Neural cell (in vitro differentiated cells): ENCODE data around the gene ADGRF5. TPM values are rescaled to one million over a fixed set of nuclear protein-coding genes. Genes with fewer than 3 reads are reported as not detected.

Experiments used
- H2AFZ ChIP-seq: fragments of 200-600, 300-800 bp; sonication (generic), shearing (Covaris generic); 2 replicates; pipeline ENCODE4 v1.6.0; 2014; ENCODE audit warnings: low read depth, mild to moderate bottlenecking, antibody characterized with exemption, low read length, moderate library complexity
- H3F3A ChIP-seq: fragments of 200-600 bp; shearing (Covaris generic); 2 replicates; pipeline ENCODE4 v1.6.1; 2016; ENCODE audit warnings: mild to moderate bottlenecking, moderate library complexity, mixed read lengths, antibody characterized with exemption, low read length; ENCODE audit not compliant: insufficient read depth, poor library complexity, severe bottlenecking
- H3K27ac ChIP-seq: fragments of 200-600, 300-800 bp; sonication (generic), shearing (Covaris generic); 2 replicates; pipeline ENCODE4 v1.5.1; 2014; ENCODE audit warnings: mild to moderate bottlenecking, low read length, moderate library complexity
- H3K27me3 ChIP-seq: fragments of 300-800, 200-600 bp; sonication (generic), shearing (Covaris generic); 2 replicates; pipeline ENCODE4 v1.6.0; 2014; ENCODE audit warnings: mild to moderate bottlenecking, low read depth, low read length, moderate library complexity; ENCODE audit not compliant: insufficient read depth
- H3K36me3 ChIP-seq: fragments of 300-800, 200-600 bp; sonication (generic), shearing (Covaris generic); 2 replicates; pipeline ENCODE4 v1.5.1; 2014; ENCODE audit warnings: mild to moderate bottlenecking, antibody characterized with exemption, low read length, moderate library complexity; ENCODE audit not compliant: insufficient read depth
- H3K4me2 ChIP-seq: fragments of 300-800, 200-600 bp; sonication (generic), shearing (Covaris generic); 2 replicates; pipeline ENCODE4 v1.6.0; 2014; ENCODE audit warnings: mild to moderate bottlenecking, low read length
- H3K4me3 ChIP-seq: fragments of 300-800, 200-600 bp; sonication (generic), shearing (Covaris generic); 2 replicates; pipeline ENCODE4 v1.5.1; 2014; ENCODE audit warnings: mild to moderate bottlenecking, low read length, moderate library complexity
- H3K79me2 ChIP-seq: fragments of 200-600 bp; shearing (Covaris generic); replicated peaks from 2 replicates; pipeline ENCODE4 v1.6.0; 2014; ENCODE audit warnings: mild to moderate bottlenecking, low read length, moderate library complexity; ENCODE audit not compliant: insufficient read depth
- H3K9ac ChIP-seq: fragments of 300-800, 200-600 bp; sonication (generic), shearing (Covaris generic); 2 replicates; pipeline ENCODE4 v1.6.1; 2016; ENCODE audit warnings: mild to moderate bottlenecking, low read length, mixed read lengths
- H3K9me2 ChIP-seq: fragments of 200-600 bp; shearing (Covaris generic); 2 replicates; pipeline ENCODE4 v1.6.1; 2016; ENCODE audit warnings: mild to moderate bottlenecking, low read length, mixed read lengths; ENCODE audit not compliant: insufficient read depth
- H3K9me3 ChIP-seq: fragments of 200-600, 300-800 bp; sonication (generic), shearing (Covaris generic); 2 replicates; pipeline ENCODE4 v1.6.1; 2016; ENCODE audit warnings: mild to moderate bottlenecking, mixed run types, low read length, moderate library complexity, mixed read lengths
- H4K20me1 ChIP-seq: fragments of 200-600 bp; shearing (Covaris generic); 2 replicates; pipeline ENCODE4 v1.6.1; 2016; ENCODE audit warnings: mild to moderate bottlenecking, mixed run types; ENCODE audit not compliant: insufficient read depth
- EP300 ChIP-seq: fragments of 450-650 bp; conservative IDR thresholded peaks from 2 replicates; pipeline ENCODE4 v1.6.1; 2014; ENCODE audit warnings: antibody characterized with exemption, mild to moderate bottlenecking, moderate library complexity; ENCODE audit not compliant: poor library complexity, severe bottlenecking
- EZH2 ChIP-seq: fragments of 200-600, 300-800 bp; shearing (Covaris generic), sonication (generic); IDR thresholded peaks from 2 replicates; pipeline ENCODE4 v1.6.1; 2014; ENCODE audit warnings: antibody characterized with exemption, low read length, borderline replicate concordance, mild to moderate bottlenecking; ENCODE audit not compliant: insufficient read depth, poor library complexity, severe bottlenecking
- MXI1 ChIP-seq: fragments of 450-650 bp; conservative IDR thresholded peaks from 2 replicates; pipeline ENCODE4 v1.6.1; 2014; ENCODE audit warnings: antibody characterized with exemption, mild to moderate bottlenecking; ENCODE audit not compliant: poor library complexity, severe bottlenecking
- POLR2AphosphoS5 ChIP-seq: IDR thresholded peaks from 2 replicates; pipeline ENCODE4 v1.6.1; 2012
- RAD21 ChIP-seq: fragments of 450-650 bp; conservative IDR thresholded peaks from 2 replicates; pipeline ENCODE4 v1.6.1; 2014; ENCODE audit warnings: antibody characterized with exemption, mild to moderate bottlenecking, moderate library complexity
- REST ChIP-seq: IDR thresholded peaks from 2 replicates; pipeline ENCODE4 v1.6.1; 2012; ENCODE audit warnings: borderline replicate concordance
- SMC3 ChIP-seq: fragments of 450-650 bp; conservative IDR thresholded peaks from 2 replicates; pipeline ENCODE4 v1.6.1; 2014; ENCODE audit warnings: antibody characterized with exemption, mild to moderate bottlenecking, moderate library complexity; ENCODE audit not compliant: poor library complexity
- TAF1 ChIP-seq: IDR thresholded peaks from 2 replicates; pipeline ENCODE4 v1.6.1; 2012; ENCODE audit warnings: low read depth
- polyA plus RNA-seq: library from polyadenylated mRNA; depleted of rRNA; stranded (reverse); fragments of >200 nt; gene quantifications from 2 replicates; pipeline ENCODE4 v1.2.3, GENCODE V29; 2014
- TF ChIP-seq, protein P1 (sequence below): fragments of 450-650 bp; IDR thresholded peaks from 2 replicates; pipeline ENCODE4 v1.5.1; 2014; ENCODE audit warnings: antibody characterized with exemption, mild to moderate bottlenecking, moderate library complexity; ENCODE audit not compliant: poor library complexity, severe bottlenecking

ADGRF5 gene
- polyA plus RNA-seq, 1 donor from 2014 or later, result not detected

GRCh38 chr6:46815130-46815529 lies 106.6 kb downstream of the ADGRF5 start (continued):
- TF ChIP-seq, protein P1, sequence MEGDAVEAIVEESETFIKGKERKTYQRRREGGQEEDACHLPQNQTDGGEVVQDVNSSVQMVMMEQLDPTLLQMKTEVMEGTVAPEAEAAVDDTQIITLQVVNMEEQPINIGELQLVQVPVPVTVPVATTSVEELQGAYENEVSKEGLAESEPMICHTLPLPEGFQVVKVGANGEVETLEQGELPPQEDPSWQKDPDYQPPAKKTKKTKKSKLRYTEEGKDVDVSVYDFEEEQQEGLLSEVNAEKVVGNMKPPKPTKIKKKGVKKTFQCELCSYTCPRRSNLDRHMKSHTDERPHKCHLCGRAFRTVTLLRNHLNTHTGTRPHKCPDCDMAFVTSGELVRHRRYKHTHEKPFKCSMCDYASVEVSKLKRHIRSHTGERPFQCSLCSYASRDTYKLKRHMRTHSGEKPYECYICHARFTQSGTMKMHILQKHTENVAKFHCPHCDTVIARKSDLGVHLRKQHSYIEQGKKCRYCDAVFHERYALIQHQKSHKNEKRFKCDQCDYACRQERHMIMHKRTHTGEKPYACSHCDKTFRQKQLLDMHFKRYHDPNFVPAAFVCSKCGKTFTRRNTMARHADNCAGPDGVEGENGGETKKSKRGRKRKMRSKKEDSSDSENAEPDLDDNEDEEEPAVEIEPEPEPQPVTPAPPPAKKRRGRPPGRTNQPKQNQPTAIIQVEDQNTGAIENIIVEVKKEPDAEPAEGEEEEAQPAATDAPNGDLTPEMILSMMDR, result no peak
- no peak for TF ChIP-seq POLR2AphosphoS5

- H3K9me2 ChIP-seq, result no peaks in the 10 kb centered on the region
- no peaks in the 10 kb centered on the region for H3K36me3 ChIP-seq
- H3K9me3 ChIP-seq, result no peaks in the 10 kb centered on the region
- no peak overlapping the region for H3K27ac ChIP-seq
- no peak for TF ChIP-seq MXI1
- no peak for TF ChIP-seq EP300
- TF ChIP-seq TAF1, result no peak
- no peak for TF ChIP-seq EZH2
- no peak for TF ChIP-seq REST
- no peak for TF ChIP-seq SMC3
- no peak for TF ChIP-seq RAD21
- no peak for TF ChIP-seq POLR2AphosphoS5
- TF ChIP-seq, protein P1, result no peak
- H3K4me2 ChIP-seq, result no peak overlapping the region
- no peaks in the 10 kb centered on the region for H3K79me2 ChIP-seq
- H3K9ac ChIP-seq, result no peak overlapping the region
- no peaks in the 10 kb centered on the region for H3F3A ChIP-seq
- H2AFZ ChIP-seq, result no peak overlapping the region
- H3K4me3 ChIP-seq, result no peak overlapping the region
- H3K27me3 ChIP-seq, result no peaks in the 10 kb centered on the region
- H4K20me1 ChIP-seq, result no peaks in the 10 kb centered on the region
Measured at GRCh38 chr6:46808806-46809205, 112.9 kb downstream of the ADGRF5 start.

Other genes starting within 250 kb of the ADGRF5 start
- 0.84 and 0.92 TPM in 2 replicates for gene TDRD6, start 234.1 kb downstream of the ADGRF5 start, polyA plus RNA-seq
- gene PLA2G7, start 186.6 kb downstream of the ADGRF5 start, polyA plus RNA-seq, result 0.35 TPM in 1 of 2 replicates, not detected in the other
- gene ANKRD66, start 175.0 kb downstream of the ADGRF5 start, polyA plus RNA-seq, result not detected in 2 replicates
- gene MEP1A, start 128.5 kb downstream of the ADGRF5 start, polyA plus RNA-seq, result not detected in 2 replicates
- not detected in 2 replicates for gene ADGRF1, start 120.4 kb upstream of the ADGRF5 start, polyA plus RNA-seq